Measurements from ENCODE around the gene CNTNAP2.
"Not testable (repeated sequence)": the region's sequence is repeated elsewhere in the genome, so short reads cannot be mapped to it uniquely, and the experiment has no call there.

The CNTNAP2 gene

DNA sequence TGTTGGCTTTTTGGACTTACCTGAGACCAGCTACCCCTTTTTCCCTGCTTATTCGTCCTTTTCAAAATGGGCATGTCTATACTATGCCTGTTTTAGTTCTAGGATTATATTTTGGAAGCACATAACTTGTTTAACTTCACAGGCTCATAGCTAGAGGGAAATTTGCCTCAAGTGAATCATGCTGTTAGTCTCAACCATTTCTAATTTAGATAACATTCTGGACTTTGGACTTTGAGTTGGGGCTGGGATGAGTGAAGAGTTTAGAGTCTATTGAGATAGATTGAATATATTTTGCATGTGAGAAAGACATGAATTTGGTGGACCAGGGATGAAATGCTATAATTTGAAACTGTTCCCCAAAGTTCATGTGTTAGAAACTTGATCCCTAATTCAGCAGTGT, 1919.3 kb downstream of the CNTNAP2 start:
- DNase-seq (ENCODE audit: low read depth): no peak

GRCh38 chr7:148037044-148037443, 1920.4 kb downstream of the CNTNAP2 start:
- no peak for DNase-seq (ENCODE audit: low read depth)

DNA sequence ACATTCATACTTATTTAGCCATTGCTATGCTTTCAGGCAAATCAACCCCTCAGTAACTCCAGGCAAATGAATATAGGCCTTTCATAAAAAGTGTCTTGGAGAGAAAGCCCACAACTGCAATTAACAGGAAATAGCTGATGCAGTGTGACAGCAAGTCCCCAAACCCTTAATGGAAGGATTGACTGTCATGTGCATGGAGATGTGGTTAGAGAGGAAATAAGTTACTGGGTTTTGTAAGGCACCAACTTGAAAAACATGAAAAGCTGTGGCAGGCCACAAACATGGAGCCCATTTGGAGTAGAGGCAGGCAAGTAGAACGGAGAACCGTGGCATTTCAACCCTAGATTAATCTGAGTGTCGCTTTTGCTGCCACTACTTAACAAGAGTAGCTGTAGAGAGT, 1924.6 kb downstream of the CNTNAP2 start:
- no peak for DNase-seq (ENCODE audit: low read depth)

- DNase-seq (ENCODE audit: low read depth): no peak
These were observed 1926.5 kb downstream of the CNTNAP2 start for GRCh38 chr7:148042935-148043631.

DNA sequence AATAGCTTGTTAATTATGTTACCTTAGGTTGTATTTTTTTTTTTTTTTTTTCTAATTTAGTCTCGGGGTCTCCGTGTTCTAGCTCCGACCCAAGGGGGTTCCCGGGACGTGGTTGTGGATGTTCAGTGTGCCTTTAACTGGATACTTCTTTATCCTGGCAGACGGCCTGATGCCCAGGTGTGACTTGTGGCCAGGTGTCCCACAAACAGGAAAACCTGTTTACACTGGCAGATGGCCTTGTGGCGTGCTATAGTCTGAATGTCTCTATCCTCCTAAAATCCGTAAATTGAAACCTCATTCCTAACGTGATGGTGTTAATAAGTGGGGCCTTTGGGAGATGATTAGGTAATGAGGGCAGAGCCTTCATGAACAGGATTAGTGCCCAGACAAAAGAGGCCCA, 1927.6 kb downstream of the CNTNAP2 start:
- DNase-seq (ENCODE audit: low read depth): no peak

DNA sequence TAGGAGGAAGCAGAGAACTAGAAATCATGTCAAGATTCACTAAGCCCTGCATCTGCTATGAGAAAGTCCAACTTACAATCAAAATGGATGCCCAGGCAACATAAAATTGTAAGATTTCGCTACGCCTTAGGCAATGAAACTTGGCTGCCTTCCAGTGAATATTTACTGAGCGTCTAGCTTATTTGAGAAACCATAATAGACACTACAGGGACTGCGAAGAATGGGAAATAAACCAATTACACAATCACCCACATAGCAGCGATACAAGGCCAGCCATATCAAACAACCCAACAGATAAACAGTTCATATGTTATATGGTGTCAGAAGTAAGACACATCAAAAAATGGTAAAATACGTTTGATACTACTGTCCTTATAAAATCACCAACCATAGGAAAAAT, 1928.9 kb downstream of the CNTNAP2 start:
- DNase-seq (ENCODE audit: low read depth): no peak

GRCh38 chr7:148049068-148049467, 1932.5 kb downstream of the CNTNAP2 start:
- DNase-seq (ENCODE audit: low read depth): no peak

GRCh38 chr7:148050492-148051158, 1934.0 kb downstream of the CNTNAP2 start:
- no peak for DNase-seq (ENCODE audit: low read depth)

GRCh38 chr7:148056406-148056805, 1939.8 kb downstream of the CNTNAP2 start:
- no peak for DNase-seq (ENCODE audit: low read depth)

DNA sequence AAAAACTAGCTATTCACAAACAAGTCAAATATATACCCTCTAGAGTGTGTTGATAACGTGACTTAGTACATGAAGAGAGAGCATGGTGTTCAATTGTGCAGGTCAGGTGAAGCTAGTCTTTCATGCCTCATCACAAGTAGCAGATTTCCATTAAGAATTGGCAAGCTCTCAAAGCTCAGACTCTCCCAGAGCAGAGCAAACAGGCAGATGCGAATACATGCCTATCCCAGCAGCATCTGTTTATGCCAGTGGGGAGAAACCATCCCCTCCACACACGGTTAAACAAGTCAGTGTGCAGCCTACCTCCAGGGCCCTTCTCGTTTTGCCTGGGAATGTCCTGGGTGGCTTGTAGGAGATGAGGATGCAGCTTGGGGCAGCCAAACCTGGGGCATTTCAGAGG, 1941.5 kb downstream of the CNTNAP2 start:
- no peak for DNase-seq (ENCODE audit: low read depth)

DNA sequence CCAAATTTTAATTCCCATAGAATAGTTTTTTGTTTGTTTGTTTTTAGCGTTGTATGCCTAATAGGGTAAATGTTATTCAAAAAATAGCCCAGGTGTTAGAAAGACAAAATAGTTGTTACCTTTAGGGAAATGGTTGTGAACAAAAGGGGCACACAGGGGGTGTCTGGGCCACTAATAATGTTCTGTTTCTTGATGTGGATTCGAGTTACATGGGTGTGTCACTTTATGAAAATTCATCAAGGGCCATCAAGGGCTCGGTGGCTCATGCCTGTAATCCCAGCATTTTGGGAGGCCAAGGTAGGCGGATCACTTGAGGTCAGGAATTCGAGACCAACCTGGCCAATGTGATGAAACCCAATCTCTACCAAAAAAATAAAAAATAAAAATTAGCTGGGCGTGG, 1942.2 kb downstream of the CNTNAP2 start:
- DNase-seq (ENCODE audit: low read depth): no peak

DNA sequence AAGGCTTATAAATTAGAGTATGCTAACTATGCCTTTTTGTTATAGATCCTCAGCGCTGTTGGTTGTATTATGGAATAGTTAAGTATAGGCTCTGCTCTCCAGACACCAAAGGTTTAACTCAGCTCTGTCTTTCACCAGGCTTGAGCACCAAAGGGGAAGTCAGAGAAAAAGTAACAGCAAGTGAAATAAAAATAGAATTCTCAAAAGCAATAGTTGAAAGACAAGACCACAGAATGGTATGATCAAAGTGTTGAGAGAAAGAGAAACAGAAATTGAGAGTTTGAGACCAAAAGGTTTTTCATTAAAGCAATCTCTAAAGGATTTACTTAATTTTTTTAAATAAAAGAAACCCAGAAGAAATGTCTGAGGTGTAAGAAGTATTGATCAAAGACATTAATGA, 1944.1 kb downstream of the CNTNAP2 start:
- no peak for DNase-seq (ENCODE audit: low read depth)

GRCh38 chr7:148078111-148078510, 1961.5 kb downstream of the CNTNAP2 start:
- DNase-seq (ENCODE audit: low read depth): not testable (repeated sequence)

- no peak for DNase-seq (ENCODE audit: low read depth)
These were observed 1962.8 kb downstream of the CNTNAP2 start for GRCh38 chr7:148079206-148080080.

DNA sequence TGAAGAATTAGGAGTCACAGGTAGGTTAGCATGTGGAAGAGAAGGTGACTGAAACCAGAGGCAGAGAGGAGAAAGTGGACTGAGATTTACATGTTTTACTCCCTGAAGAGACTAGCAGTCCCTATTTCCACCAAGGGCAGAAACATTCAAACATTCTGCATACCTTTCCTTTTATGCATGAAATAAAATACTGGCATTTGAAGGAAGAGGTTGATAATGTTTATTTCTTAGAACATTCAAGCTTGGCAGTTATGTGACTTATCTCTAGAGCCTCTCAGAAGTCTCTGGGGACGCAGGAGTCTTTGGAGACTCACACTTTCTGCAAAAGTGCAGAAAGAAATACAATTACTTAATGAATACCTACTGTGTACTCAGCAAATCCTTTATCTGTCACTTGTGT, 1966.8 kb downstream of the CNTNAP2 start:
- no peak for DNase-seq (ENCODE audit: low read depth)

DNA sequence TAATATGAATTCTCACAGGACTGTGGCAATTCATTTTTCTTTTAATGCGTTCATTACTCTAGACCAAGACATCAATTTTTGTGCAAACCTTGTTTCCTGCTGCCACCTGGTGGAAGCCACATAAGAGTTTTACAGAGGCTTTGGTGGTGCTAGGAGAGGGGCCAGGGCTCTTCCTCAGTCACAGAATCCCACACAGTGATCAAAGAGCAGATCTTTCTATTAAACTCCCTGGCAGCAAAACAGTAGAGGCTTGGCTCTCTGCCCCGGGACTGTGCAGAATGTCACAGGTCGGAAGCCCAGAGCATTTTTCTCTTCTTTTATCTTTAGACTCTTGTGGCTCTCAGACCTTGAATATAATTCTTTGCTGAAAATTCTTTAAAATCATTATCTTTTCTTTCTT, 1967.5 kb downstream of the CNTNAP2 start:
- DNase-seq (ENCODE audit: low read depth): no peak

- DNase-seq (ENCODE audit: low read depth): no peak
These were observed 1975.3 kb downstream of the CNTNAP2 start for GRCh38 chr7:148091882-148092281.

DNA sequence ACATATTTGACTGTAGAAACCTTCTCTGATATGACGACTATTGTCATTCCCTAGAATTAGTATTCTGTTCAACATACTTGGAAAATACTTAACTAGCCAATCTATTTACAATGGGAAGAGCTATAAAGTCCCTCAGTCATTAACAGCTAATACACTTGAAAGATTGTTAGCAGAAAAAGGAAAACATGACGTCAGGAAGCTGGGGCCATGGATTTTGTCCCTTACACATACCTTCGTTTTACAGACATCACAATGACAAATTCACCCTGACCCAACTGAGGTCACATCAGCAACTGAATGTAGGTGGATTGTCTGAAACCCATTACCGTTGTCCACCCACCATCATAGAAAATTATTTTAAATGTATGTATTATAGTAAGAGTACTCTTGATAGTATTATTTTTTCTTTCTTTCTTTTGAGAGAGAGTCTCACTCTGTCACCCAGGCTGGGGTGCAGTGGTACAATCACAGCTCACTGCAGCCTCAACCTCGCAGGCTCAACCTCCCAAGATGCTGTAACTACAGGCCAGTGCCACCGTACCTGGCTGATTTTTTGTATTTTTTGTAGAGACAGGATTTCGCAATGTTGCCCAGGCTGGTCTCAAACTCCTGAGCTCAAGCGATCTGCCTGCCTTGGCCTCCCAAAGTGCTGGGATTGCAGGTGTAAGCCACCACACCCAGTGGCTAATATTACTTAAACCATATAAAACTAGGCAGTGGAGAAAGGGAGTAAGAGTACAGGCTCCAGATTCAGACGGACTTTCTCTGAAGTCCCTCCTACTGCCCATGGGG, 1977.0 kb downstream of the CNTNAP2 start:
- no peak for DNase-seq (ENCODE audit: low read depth)

DNA sequence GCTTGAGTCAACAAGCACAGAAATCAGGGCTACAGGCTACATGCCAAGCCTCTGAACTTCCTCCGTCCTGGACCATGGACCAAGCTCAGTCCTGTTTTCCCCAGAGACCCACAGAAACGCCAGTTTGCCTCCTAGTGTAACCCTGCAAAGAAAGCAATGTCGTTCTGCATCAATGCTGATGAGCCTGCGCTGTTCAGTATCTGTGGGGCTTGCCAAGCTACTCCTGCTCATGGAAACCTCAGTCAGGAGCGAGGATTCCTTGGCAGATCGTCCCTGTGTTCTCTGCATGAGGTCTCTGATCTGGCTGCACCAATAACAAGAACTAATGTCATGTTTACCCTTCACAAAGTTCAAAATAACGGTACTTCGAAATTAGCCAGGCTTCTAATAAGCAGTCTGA, 1978.5 kb downstream of the CNTNAP2 start:
- no peak for DNase-seq (ENCODE audit: low read depth)

- DNase-seq (ENCODE audit: low read depth): no peak
These were observed 1987.6 kb downstream of the CNTNAP2 start for GRCh38 chr7:148104136-148104716.

DNA sequence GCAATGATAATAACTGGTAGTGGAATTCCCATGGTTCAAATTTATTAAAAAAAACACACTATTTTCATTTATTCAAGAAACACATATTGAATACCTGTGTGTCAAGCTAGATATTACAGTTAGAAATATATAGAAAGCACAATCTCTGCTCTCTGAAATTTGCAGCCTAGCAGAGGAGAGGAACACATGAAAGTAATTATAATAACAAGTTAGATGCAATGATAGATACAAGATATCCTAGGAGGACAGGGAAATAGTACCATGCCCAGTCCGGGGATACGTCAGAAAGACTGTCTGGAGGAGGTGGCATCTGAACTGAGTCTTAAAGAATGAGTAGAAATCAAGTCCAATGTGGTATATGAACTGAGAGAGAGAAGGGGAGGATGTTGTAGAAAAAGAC, 1988.3 kb downstream of the CNTNAP2 start:
- no peak for DNase-seq (ENCODE audit: low read depth)

- no peak for DNase-seq (ENCODE audit: low read depth)
These were observed 1989.3 kb downstream of the CNTNAP2 start for GRCh38 chr7:148105853-148106252.

Measured in activated T-helper 9 cell treated with anti-CD3 and anti-CD28 coated beads, Interleukin-2, amount 50 U/mL, for 16 hours (primary cell).